T-helper 22 cell (primary cell): ENCODE measurements around the gene PLBD1.

Source experiments
- DNase-seq: peaks from one replicate; pipeline ENCODE4 v3.0.0-alpha.2; 2020; ENCODE audit warnings: low read depth

Gene PLBD1

GRCh38 chr12:14570231-14570630 lies 2.5 kb upstream of the PLBD1 start:
- DNase-seq = no peak

GRCh38 chr12:14564336-14564959 lies 3.2 kb downstream of the PLBD1 start:
- DNase-seq = no peak

GRCh38 chr12:14563046-14563445 lies 4.6 kb downstream of the PLBD1 start:
- DNase-seq = no peak

- DNase-seq = no peak
Measured at GRCh38 chr12:14562279-14562678, 5.4 kb downstream of the PLBD1 start.

- no peak for DNase-seq
Measured at GRCh38 chr12:14561677-14562238, 5.9 kb downstream of the PLBD1 start.

- DNase-seq = no peak
Measured at GRCh38 chr12:14560904-14561574, 6.6 kb downstream of the PLBD1 start.

- no peak for DNase-seq
Measured at GRCh38 chr12:14558473-14558959, 9.2 kb downstream of the PLBD1 start.

GRCh38 chr12:14557966-14558365 lies 9.7 kb downstream of the PLBD1 start:
- DNase-seq = no peak

GRCh38 chr12:14554281-14555007 lies 13.2 kb downstream of the PLBD1 start:
- no peak for DNase-seq

GRCh38 chr12:14548609-14549008 lies 19.1 kb downstream of the PLBD1 start:
- no peak for DNase-seq

- DNase-seq = no peak
Measured at GRCh38 chr12:14547571-14547970, 20.1 kb downstream of the PLBD1 start.

GRCh38 chr12:14545144-14546124 lies 22.2 kb downstream of the PLBD1 start:
- DNase-seq = no peak

GRCh38 chr12:14540801-14541462 lies 26.8 kb downstream of the PLBD1 start:
- DNase-seq = no peak

- no peak for DNase-seq
Measured at GRCh38 chr12:14537088-14537487, 30.6 kb downstream of the PLBD1 start.

GRCh38 chr12:14532152-14532551 lies 35.5 kb downstream of the PLBD1 start:
- no peak for DNase-seq

GRCh38 chr12:14525964-14526363 lies 41.7 kb downstream of the PLBD1 start:
- DNase-seq = no peak

GRCh38 chr12:14521822-14522221 lies 45.9 kb downstream of the PLBD1 start:
- DNase-seq = no peak

GRCh38 chr12:14514946-14515345 lies 52.7 kb downstream of the PLBD1 start:
- no peak for DNase-seq

GRCh38 chr12:14514154-14514842 lies 53.4 kb downstream of the PLBD1 start:
- no peak for DNase-seq

GRCh38 chr12:14510574-14510973 lies 57.1 kb downstream of the PLBD1 start:
- DNase-seq = no peak
